ENCODE results near the gene PDE4D.
"Not testable (repeated sequence)": the region's sequence is repeated elsewhere in the genome, so short reads cannot be mapped to it uniquely, and the experiment has no call there.

The PDE4D gene

GRCh38 chr5:59497207-59497606 is 396.3 kb downstream of the PDE4D start:
- DNase-seq, result no peak

GRCh38 chr5:59496524-59497134 is 396.9 kb downstream of the PDE4D start:
- no peak for DNase-seq

GRCh38 chr5:59491945-59492344 is 401.6 kb downstream of the PDE4D start:
- no peak for DNase-seq

GRCh38 chr5:59489551-59489950 is 404.0 kb downstream of the PDE4D start:
- DNase-seq, result no peak

- DNase-seq, result no peak
These were observed 405.5 kb downstream of the PDE4D start for GRCh38 chr5:59487772-59488729.

- DNase-seq, result no peak
These were observed 406.3 kb downstream of the PDE4D start for GRCh38 chr5:59487068-59487686.

GRCh38 chr5:59486508-59486907 is 407.0 kb downstream of the PDE4D start:
- DNase-seq, result no peak

- DNase-seq, result no peak
These were observed 407.7 kb downstream of the PDE4D start for GRCh38 chr5:59485629-59486439.

- no peak for DNase-seq
These were observed 408.4 kb downstream of the PDE4D start for GRCh38 chr5:59485107-59485506.

GRCh38 chr5:59484618-59485017 is 408.9 kb downstream of the PDE4D start:
- DNase-seq, result no peak

GRCh38 chr5:59483971-59484472 is 409.5 kb downstream of the PDE4D start:
- DNase-seq, result no peak

GRCh38 chr5:59479086-59479485 is 414.4 kb downstream of the PDE4D start:
- DNase-seq, result no peak

- no peak for DNase-seq
These were observed 419.2 kb downstream of the PDE4D start for GRCh38 chr5:59474324-59474723.

GRCh38 chr5:59473611-59474010 is 419.9 kb downstream of the PDE4D start:
- no peak for DNase-seq

- no peak for DNase-seq
These were observed 422.1 kb downstream of the PDE4D start for GRCh38 chr5:59471463-59471862.

- no peak for DNase-seq
These were observed 425.6 kb downstream of the PDE4D start for GRCh38 chr5:59467969-59468368.

- DNase-seq, result no peak
These were observed 427.3 kb downstream of the PDE4D start for GRCh38 chr5:59466271-59466670.

- DNase-seq, result no peak
These were observed 428.6 kb downstream of the PDE4D start for GRCh38 chr5:59464969-59465368.

- not testable (repeated sequence) for DNase-seq
These were observed 429.8 kb downstream of the PDE4D start for GRCh38 chr5:59463618-59464166.

- no peak for DNase-seq
These were observed 430.6 kb downstream of the PDE4D start for GRCh38 chr5:59462956-59463355.

GRCh38 chr5:59460368-59461153 is 433.0 kb downstream of the PDE4D start:
- peak; percentile 18 for DNase-seq

Data from femur (tissue), 1 donor.